HG02840 (cell line): ENCODE data around the gene HTD2.

ENCODE experiments used
- ATAC-seq: cut with Tn5 transposase; IDR thresholded peaks from one replicate; pipeline ENCODE4 v1.9.1; 2021; ENCODE audit warnings: mild to moderate bottlenecking, moderate library complexity, moderate number of reproducible peaks; ENCODE audit not compliant: unreplicated experiment, low FRiP score

Gene HTD2

DNA sequence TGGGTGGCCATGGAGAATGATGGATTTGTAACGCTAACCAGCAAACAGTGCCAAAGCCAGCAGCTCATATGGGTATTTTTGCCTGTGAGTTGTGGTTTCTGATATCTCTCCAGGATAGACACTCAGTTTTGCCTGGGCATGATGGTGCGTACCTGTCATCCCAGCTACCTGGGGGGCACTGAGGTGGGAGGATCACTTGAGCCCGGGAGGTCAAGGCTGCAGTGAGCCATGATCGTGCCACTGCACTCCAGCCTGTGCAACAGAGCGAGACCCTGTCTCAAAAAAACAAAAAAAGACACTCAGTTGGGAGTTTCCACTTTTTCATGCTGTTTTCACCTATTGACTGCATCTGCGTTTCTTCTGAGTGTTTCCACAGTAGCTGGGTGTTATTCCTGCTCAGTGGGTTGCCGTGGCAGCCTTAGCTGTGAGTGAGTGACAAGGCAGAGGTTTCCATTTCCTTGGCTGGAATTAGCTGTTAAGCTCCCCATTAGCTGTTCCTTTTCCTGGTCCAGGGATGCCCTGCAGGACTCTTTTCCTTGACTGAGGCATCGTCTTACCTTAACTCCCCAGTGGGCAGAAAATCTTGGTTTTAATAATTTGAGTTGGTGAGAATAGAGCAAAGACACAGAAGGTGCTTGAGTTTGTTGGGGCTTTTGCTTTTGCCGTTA lies 14.5 kb upstream of the HTD2 start:
- no peak for ATAC-seq

DNA sequence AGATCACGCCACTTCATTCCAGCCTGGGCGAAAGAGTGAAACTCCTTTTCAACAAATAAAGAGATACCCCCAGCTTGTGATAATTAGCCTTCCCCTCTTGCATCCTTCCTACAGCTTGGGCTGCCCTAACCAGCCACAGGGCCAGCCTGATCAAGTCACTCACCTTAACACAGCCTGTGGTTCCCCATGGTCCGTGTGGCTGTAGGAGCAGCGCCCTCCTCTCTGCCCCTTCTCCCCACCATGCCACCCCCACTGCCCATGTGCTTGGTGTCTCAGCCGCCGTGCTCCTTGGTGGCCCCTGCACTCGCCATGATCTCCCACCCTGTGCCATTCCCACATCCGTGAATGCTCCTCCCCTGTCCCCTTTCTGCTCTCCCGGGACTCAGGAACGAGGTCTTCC lies 13.5 kb upstream of the HTD2 start:
- no peak for ATAC-seq

DNA sequence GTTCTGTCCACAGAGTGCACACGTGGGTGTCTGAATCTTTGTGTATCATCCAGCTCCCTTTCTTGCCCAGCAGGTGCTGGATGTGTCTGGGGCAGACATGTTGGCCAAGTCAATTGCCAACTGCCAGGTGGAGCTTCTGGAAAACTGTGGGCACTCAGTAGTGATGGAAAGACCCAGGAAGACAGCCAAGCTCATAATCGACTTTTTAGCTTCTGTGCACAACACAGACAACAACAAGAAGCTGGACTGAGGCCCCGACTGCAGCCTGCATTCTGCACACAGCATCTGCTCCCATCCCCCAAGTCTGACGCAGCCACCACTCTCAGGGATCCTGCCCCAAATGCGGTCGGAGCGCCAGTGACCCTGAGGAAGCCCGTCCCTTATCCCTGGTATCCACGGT lies 12.8 kb upstream of the HTD2 start:
- ATAC-seq, result no peak

DNA sequence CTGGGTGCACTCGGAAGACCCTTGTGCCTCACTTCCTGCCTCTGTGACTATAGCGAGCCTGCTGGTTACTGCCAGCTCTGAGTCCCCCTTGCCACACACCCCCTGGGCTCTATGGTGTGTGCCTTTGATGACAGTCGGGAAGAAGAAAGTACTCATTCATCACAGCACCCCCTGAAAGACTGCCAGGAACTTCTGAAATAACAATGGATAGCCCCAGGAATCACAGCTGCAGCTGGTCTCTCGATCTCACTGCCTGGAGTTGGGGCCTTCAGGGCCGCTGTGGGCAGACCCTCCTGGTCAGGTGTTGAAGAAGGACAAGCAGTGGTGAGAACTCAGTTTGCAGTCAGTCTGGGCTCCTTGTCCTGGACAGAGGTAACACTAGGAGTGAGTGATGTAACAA lies 10.1 kb upstream of the HTD2 start:
- no peak for ATAC-seq

GRCh38 chr3:58296843-58297242 lies 9.5 kb upstream of the HTD2 start:
- no peak for ATAC-seq

- no peak for ATAC-seq
Observed at GRCh38 chr3:58298190-58298589, 8.1 kb upstream of the HTD2 start.

GRCh38 chr3:58299075-58299474 lies 7.2 kb upstream of the HTD2 start:
- ATAC-seq, result no peak

DNA sequence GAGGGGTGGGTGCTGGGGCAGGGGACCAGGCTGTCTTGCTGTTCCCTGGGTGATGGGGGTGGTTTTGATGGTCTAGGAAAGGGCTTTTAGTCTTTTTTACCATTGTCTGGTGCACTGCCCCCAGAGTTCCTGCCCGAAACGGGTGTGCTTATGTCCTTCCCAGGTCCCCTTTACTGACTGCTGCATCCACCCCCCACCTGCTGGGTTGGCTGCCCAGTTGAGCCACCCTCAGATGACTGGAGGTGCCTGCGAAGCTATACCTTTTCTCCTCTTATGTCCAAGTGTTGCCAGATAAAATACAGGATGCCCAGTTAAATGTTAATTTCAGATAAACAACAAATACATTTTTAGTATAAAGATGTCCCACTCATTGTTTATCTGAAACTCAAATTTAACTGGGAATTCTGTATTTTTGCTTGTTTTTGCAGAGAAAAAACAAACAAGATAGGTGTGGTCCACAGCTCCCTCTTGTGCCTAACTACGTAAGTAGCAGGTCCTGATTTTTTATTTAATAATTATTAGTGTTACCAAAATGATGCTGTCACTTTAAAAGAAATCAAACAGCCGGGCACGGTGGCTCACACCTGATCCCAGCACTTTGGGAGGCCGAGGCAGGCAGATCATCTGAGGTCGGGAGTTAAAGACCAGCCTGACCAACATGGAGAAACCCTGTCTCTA lies 6.3 kb upstream of the HTD2 start:
- no peak for ATAC-seq

DNA sequence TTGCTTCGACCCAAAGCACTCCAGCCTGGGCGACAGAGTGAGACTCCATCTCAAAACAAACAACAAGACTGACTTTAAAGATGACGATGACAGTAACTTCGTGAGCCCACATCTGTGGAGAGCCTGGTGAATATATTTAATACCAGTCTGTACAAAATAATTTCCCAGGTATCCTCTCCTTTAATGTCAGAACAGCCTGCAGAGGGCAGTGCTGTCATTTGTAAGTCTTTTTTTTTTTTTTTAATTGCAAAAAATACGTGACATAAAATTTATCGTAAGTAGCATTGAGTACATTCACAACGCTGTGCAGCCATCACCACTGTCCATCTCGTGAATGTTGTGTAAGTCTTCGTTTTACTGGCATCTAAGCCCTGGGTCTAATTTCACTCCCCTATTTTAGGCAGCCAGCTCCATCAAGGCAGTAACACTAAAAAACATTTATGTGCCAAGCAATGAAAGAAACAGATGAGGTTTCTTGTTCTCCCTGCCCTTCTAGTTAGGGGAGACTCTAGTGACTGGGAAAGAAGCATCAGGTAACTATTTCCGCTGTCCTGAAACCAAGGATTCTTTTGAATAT lies 1.4 kb downstream of the HTD2 start:
- ATAC-seq, result no peak

DNA sequence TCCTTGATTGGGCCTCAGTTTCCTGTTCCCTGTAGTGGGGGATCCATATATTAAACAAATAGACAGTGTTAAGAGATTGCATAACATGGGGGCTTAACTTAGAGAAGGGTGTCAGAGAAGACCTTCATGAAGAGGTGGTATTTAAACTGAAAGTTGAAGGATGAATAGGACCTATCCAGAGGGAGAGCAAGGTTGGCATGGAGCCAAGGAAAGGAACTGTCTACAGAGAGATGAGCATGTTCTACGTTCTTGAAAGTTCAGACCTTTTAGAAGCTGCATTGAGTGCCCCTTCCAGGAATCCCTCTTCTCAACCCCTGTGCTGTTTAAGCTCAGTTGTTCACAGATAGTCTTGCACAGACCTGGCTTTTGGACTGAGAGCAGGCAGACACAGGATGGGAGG lies 2.4 kb downstream of the HTD2 start:
- ATAC-seq, result no peak

DNA sequence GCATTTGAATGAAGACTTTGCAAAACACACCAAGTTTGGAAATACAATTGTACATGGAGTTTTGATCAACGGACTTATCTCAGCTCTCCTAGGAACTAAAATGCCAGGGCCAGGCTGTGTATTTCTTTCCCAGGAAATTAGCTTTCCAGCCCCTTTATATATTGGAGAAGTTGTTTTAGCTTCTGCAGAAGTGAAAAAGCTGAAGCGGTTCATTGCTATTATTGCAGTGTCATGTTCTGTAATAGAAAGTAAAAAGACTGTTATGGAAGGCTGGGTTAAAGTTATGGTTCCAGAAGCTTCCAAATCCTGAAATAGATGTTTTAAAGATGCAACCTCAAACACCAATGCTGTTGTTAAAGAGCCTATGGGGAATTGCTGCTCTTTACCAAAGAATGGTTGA lies 11.5 kb downstream of the HTD2 start:
- no peak for ATAC-seq

- no peak for ATAC-seq
Observed at GRCh38 chr3:58321791-58322190, 15.5 kb downstream of the HTD2 start.

DNA sequence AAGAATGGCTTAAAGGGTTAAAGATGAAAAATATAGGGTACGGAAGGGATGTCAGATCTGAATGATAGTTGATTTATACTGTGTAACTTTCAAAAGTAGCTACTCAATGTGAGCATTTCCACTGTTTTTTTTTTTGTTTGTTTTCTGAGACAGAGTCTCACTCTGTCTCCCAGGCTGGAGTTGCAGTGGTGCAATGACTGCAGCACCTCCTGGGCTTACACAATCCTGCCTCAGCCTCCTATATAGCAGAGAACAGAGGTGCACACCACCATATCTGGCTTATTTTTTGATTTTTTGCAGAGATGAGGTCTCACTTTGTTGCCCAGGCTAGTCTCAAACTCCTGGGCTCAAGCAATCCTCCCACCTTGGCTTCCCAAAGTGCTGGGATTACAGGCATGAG lies 16.5 kb downstream of the HTD2 start:
- no peak for ATAC-seq

- ATAC-seq, result no peak
Observed at GRCh38 chr3:58323529-58324390, 17.4 kb downstream of the HTD2 start.

- ATAC-seq, result no peak
Observed at GRCh38 chr3:58324391-58325390, 18.4 kb downstream of the HTD2 start.

DNA sequence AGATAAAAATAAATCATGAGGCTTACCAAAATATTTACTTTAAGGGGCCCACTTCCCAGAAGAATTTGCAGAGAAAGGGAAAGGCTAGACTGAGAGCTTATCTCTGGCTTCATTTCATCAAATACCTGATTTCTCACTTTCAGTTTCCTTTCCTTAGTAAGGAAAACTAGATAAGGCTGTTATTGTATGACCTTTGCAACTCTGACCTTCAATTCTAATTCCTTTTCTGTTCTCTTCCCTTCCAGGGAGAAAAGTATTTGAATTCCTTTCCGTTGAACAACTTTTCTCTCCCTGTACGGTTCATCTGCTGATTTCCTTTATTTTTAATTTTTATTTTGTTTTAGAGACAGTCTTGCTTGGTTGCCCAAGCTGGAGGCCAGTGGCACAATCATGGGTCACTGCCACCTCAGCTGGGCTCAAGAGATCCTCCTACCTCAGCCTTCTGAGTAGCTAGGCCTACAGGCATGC lies 19.2 kb downstream of the HTD2 start:
- no peak for ATAC-seq

DNA sequence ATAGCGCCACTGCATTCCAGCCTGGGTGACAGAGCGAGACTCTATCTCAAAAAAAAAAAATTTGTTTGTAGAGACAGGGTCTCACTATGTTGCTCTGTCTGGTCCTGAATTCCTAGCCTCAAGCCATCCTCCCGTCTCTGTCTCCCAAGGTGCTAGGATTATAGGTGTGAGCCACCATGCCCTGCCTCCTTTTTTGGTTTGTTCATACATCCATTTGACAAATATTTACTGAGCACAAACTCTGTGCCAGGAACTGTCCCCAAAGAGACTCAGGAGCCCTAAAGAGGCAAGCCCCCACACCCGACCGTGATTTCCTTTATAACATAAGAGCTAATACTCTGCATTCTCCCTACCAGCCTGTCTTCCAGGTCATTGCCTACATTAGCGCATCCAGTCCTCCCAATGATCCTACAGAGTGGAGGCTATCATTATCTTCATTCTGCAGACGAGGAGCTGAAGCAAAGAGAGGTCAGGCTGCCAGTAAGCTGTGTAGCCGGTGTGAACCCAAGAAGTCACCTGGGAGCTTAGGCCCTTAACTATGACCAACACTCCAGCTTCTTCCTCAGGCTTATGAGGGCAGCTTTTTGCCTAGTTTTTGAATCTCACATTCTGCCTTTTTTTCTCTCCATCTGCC lies 20.1 kb downstream of the HTD2 start:
- no peak for ATAC-seq

- no peak for ATAC-seq
Observed at GRCh38 chr3:58329150-58329921, 23.0 kb downstream of the HTD2 start.
